GM10266 (cell line): Measurements from ENCODE around the gene SELL.

Source experiments
- DNase-seq: peaks from one replicate; pipeline ENCODE4 v3.0.0; 2012; ENCODE audit errors: extremely low spot score
- TF ChIP-seq, protein P1 (sequence below): IDR thresholded peaks from 2 replicates; pipeline ENCODE4 v1.5.1; 2012; ENCODE audit warnings: mild to moderate bottlenecking, low read depth; ENCODE audit not compliant: control insufficient read depth, insufficient read depth; ENCODE audit errors: missing control alignments

SELL gene

DNA sequence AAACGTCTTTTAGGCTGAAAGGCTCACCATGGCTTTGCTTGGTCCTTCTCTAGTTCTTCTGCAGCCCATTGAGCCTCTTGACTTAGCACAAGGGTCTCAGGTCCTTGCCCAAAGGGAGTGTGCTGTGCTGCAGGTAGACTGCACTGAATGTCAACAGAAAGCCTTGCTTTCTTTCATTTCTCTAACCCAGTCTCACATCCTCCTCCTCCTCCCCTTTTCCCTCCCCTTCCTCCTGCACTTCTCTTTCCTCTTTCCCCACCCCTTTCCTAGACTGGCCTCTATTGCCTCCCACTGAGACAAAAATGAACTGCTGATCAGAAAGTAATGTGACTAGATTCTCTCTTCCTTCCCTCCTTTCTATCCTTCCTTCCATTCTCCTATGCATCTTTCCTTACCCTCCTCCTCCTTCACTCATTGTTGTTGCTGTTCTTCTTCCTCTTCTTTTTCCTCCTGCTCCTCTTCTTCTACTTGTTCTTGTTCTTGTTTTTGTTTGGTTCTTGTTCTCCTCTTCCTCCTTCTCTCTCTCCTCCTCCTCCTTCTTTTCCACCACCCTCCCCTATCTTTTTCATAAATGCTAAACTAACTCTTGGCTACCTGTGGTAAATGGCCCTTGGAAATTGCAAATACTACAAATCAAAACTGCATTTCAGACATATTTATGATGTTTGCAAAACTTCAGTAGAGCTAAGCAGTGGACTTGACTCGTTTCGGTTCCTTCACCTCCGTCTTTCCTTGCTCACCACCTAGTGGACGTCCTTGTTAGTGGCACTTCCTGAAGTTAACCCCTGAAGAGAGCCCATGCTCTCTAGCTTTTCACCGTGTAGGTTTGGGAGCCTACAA is at the start of gene SELL:
SELL (minus strand) TSS at position 152 of the 840 bp plus-strand sequence; CDS start at position 30, 122 bp downstream.
- DNase-seq: peak; percentile 62
- TF ChIP-seq, protein P1, sequence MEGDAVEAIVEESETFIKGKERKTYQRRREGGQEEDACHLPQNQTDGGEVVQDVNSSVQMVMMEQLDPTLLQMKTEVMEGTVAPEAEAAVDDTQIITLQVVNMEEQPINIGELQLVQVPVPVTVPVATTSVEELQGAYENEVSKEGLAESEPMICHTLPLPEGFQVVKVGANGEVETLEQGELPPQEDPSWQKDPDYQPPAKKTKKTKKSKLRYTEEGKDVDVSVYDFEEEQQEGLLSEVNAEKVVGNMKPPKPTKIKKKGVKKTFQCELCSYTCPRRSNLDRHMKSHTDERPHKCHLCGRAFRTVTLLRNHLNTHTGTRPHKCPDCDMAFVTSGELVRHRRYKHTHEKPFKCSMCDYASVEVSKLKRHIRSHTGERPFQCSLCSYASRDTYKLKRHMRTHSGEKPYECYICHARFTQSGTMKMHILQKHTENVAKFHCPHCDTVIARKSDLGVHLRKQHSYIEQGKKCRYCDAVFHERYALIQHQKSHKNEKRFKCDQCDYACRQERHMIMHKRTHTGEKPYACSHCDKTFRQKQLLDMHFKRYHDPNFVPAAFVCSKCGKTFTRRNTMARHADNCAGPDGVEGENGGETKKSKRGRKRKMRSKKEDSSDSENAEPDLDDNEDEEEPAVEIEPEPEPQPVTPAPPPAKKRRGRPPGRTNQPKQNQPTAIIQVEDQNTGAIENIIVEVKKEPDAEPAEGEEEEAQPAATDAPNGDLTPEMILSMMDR: peak; percentile 87

DNA sequence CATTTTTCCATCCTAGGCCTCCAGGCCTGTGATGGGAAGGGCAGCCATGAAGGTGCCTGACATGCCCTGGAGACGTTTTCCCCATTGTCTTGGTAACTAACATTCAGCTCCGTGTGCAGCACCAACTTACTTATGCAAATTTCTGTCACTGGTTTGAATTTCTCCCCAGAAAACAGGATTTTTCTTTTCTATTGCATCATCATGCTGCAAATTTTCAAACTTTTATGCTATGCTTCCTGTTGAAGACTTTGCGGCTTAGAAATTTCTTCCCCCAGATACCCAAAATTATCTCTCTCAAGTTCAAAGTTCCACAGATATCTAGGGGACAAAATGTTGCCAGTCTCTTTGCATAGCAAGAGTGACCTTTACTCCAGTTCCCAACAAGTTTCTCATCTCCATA is 47.6 kb upstream of the SELL start:
- no peak for DNase-seq
- TF ChIP-seq, protein P1: no peak

DNA sequence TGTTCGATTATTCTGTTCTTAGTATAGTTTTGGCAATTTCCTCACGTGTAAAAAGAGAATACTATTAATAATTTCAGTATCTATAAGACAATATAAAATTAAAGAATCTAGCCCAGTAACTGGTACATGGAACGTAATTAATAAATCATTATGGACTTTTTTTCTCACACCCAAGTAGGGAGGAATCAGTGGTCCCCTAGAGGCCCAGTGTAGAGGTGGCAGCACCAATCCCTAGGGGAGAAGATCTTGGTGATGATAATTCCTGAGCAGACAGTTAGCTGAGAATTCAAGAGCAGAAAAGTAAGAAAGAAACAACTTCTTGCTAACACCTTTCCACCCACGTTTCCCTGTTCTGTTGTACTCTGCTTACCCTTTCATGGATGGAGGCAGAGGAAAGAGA is 42.1 kb upstream of the SELL start:
- DNase-seq: no peak
- TF ChIP-seq, protein P1: no peak

DNA sequence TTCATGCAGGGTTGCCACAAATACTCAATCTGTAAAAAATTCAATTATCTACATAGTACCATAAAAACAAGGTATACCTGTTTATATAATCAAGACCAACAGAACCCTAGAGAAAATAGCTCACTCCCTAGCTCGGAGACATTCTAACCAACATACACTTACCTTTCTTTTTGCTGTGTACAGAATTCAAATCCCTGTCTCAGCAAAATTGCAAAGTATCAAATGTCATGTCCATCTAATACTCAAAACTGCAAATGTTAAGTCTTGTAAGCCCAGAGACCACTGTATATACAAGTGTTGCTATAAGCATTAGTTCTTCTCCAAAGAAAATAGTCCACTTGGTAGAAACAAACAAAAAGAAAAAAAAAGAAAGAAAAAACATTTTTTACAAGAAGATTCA is 38.6 kb upstream of the SELL start:
- TF ChIP-seq, protein P1: no peak
- no peak for DNase-seq

DNA sequence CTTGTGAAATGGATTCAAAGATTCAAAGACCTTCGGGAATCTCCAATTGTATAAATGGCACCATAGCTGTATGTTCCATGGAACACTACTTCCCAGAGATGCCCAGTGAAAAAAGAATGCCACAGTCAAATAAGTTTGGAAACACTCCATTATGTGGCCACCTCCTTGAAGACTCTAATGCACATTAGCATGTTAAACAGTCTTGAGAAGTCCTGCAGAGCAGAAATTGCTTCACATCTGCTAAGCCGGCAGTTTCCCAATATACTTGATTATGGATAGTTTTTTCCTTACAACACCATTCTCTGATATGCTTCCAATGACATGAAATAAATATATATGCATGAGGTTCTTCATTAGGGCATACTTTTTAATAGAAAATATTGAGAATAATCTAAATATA is 35.1 kb upstream of the SELL start:
- DNase-seq: no peak
- TF ChIP-seq, protein P1: no peak

DNA sequence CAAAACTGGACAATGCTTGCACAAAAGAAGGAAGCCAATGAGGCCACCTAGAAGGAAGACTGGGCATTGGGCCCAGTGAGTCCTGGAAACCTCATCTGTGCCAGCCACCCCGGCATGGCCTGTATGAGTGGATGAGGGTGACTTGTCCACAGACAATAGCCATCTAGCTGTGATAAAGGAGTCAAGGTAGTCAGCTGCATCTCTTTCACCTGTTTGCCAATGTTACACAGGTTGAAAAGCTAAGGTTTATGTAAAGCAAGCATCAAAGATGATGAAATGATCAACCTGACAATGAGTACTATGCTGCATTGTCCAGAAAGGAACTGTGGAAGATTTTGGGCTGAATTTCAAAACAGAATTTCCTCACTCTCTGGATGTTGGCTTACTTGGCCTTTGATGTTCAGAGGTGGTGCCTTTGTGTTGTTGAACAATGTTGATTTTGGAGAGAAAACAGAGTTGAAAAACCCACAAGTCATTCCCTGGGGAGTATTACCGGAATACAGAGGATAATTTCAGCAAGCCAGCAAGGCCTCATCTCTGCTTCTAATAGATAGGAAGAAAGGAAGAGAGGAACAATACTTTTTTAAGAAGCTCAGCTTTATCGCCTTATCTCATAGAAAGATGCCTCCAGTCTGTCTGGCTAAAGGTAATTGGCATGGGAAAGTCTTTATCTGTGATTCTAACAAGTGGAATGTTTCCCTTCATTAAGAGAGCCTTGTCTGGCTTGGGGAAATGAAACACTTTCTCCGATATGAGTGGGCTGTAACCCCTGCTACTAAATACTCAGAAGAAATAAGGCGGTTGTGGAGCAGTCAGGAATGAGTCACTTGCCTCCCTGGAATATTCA is 33.8 kb upstream of the SELL start:
- TF ChIP-seq, protein P1: no peak
- no peak for DNase-seq
